ENCODE results near the gene SOX12. TPM values are rescaled to one million over a fixed set of nuclear protein-coding genes. Genes with fewer than 3 reads are reported as not detected.
"Not testable (repeated sequence)": the region's sequence is repeated elsewhere in the genome, so short reads cannot be mapped to it uniquely, and the experiment has no call there.

The SOX12 gene
- total RNA-seq, 1 donor from 2014 or later = 7.7 TPM

GRCh38 chr20:358891-359555 lies 33.7 kb downstream of the SOX12 start:
- intact Hi-C loops (cut with micrococcal nuclease) = no loop called here

- intact Hi-C loops (cut with micrococcal nuclease) = loop anchor here (5.0 kb wide), 1 partner anchor 61 kb away; no protein-coding TSS in a partner anchor
Measured at GRCh38 chr20:361561-361960, 36.2 kb downstream of the SOX12 start.

DNA sequence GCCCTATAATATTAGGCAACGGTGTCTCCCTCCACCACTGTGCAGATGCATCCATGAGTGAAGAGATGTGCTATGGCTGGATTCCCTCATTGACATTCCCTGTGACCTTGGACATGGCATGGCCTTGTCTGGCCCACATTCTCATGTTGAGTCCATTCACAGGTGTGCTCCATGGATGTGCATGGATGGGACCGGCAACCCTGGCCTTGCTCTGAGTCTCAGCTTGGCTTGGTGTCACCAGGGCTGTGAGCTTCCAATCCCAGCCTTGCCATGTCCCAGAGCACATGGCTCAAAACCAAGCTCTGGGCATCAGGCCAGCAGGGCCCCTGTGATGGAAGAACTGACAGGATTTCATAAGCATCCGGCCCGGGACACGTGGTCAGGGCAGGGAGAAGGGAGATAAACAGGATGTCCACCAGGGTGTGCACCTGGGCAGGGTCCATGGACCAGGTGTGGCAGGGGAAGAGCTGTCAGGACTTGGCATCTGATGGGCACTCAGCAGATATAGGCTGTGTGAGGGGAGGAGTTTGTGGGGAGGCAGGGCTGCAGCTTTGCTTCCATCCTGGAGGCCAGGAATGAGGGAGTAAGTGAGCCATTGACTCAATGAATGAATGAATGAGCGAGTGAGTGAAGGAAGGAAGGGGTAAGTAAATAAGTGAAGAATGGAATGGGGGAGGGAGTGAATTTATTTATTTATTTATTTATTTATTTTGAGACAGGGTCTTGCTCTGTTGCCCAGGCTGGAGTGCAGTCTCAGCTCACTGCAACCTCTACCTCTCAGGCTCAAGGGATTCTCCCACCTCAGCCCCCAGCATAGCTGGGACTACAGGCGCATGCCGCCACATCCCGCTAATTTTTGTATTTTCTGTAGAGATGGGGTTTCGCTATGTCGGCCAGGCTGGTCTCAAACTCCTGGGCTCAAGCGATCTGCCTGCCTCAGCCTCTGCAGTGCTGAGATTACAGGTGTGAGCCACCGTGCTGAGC lies 37.2 kb downstream of the SOX12 start:
- intact Hi-C loops (cut with micrococcal nuclease) = loop anchor here (5.0 kb wide), 1 partner anchor 60 kb away; no protein-coding TSS in a partner anchor

DNA sequence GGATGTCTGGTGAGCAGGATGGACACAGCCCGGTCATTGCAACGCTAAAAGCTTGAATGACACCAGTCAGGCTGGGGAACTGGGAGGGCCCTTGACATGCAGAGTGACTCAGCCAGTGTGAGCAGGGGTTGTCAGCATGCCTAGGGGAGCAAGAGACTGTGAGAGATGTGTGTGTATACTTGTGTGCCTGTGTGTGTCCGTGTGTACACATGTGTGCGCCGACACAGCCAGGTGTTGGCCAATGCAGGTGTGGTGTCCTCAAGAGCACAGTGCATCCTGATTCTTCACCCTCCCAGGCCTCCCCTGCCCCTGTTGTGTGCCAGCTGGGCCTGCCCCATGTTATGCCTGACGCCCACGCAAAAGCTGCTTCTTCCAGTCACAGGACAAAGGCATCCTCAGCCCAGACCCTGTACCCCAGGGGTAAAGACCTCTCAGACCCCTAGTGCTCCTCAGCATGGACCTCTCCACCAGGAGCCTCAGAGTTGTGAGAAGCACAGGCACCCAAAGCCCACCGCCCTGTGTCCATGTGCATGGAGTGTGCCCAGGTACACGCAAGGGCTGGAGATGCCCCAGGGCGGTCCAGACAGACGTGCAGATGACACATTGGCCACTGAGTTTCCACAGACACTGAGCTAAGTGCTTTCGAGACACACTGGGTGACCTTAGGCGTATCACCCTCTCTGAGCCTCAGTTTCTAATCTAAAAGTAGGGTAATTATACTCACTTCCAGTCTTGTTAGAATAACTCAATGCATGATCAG lies 38.1 kb downstream of the SOX12 start:
- intact Hi-C loops (cut with micrococcal nuclease) = loop anchor here (5.0 kb wide), 1 partner anchor 59 kb away; no protein-coding TSS in a partner anchor

DNA sequence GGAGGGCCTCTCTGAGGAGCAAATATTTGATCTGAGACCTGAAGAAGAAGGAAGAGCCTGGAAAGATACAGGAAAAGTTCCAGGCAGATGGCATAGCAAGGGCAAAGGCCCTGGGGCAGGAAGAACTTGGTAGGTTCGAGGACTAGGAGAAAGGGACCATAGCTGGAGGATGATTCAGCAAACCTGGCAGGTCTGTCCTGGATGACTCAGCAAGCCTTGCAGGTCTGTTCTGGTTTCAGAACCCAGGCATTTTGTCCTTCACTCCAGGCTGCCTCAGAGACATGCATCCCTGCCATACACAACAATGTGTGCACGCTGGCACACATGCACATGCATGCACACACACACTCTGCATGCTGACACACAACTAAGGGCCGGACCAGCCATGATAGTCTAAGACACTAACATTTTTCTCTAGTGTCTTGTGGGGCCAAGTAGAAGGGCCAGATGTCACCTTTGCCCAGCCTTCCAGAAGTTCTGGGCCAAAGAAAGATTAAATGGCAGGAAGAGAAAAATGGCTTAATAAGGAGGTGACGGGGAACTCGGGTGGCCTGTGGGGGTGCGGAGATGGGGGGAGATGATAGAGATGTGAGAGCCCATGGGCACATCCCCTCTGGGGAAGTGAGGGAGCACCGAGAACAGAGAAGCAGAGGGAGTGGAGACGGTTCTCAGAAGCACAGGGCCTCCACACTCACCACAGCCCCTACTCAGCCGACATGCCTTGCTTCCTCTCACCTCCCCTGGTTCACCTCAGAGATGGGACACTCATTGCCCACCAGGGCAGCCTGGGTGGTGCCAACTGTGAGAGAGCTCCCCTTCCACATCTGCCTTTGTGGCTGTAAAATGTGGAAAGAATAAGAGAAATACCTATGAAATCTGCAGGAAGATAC lies 39.8 kb downstream of the SOX12 start:
- intact Hi-C loops (cut with micrococcal nuclease) = loop anchor here (5.0 kb wide), 2 partner anchors 57 to 177 kb away; partner anchors contain the start of gene CSNK2A1

DNA sequence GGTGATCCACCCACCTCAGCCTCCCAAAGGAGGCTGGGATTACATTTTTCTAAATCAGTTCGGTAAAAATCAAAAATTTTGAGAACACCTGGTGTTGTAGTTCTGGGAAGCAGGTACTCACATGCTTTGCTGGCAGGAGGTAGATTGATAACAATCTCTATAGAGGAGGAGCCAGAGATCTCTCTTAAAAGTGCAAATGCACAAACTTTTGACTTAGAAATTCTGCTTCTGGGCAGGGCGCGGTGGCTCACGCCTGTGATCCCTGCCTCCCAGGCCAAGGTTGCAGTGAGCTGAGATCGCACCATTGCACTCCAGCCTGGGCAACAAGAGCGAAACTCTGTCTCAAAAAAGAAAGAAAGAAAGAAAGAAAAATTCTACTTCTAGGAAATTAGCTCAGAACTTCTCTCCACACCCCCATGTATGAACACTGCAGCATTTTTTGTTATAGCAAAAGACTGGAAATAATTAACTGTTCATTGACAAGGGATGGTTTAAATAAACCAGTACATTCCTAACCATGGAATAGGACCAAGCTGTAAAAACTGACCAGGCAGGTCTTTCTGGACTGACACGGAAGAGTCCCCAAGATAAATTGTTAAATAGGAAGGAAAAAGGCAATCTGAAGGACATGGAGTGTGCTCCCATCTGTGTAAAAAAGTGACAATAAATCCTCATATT lies 40.8 kb downstream of the SOX12 start:
- intact Hi-C loops (cut with micrococcal nuclease) = loop anchor here (2.0 to 5.0 kb wide), 2 partner anchors 15 to 176 kb away; partner anchors contain the start of genes CSNK2A1 and TRIB3

- intact Hi-C loops (cut with micrococcal nuclease) = loop anchor here (2.0 to 5.0 kb wide), 2 partner anchors 14 to 175 kb away; partner anchors contain the start of genes CSNK2A1 and TRIB3
Measured at GRCh38 chr20:366719-367485, 41.5 kb downstream of the SOX12 start.

GRCh38 chr20:367486-367887 lies 42.1 kb downstream of the SOX12 start:
- intact Hi-C loops (cut with micrococcal nuclease) = loop anchor here (2.0 to 5.0 kb wide), 2 partner anchors 13 to 175 kb away; partner anchors contain the start of genes CSNK2A1 and TRIB3

- intact Hi-C loops (cut with micrococcal nuclease) = loop anchor here (5.0 kb wide), 1 partner anchor 173 kb away; the partner anchor contains the start of gene CSNK2A1
Measured at GRCh38 chr20:368915-369314, 43.6 kb downstream of the SOX12 start.

DNA sequence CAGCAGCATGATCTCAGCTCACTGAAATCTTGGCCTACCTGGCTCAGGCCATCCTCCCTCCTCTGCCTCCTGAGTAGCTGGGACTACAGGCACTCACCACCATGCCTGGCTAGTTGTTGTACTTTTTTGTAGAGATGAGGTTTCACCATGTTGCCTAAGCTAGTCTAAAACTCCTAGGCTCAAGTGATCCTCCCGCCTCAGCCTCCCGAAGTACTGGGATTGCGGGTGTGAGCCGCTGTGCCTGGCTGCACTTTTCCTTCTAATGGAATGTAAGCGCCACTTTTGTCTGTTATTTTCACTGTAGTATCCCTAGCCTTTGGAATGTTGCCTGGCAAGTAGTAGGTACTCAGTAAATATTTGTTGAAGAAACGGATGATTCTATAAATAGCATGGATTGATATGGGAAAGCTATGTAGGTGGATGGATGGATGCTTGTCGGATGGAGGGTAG lies 44.8 kb downstream of the SOX12 start:
- intact Hi-C loops (cut with micrococcal nuclease) = no loop called here

- intact Hi-C loops (cut with micrococcal nuclease) = no loop called here
Measured at GRCh38 chr20:370977-371754, 45.8 kb downstream of the SOX12 start.

GRCh38 chr20:371755-372542 lies 46.6 kb downstream of the SOX12 start:
- intact Hi-C loops (cut with micrococcal nuclease) = no loop called here

GRCh38 chr20:372543-373082 lies 47.3 kb downstream of the SOX12 start:
- intact Hi-C loops (cut with micrococcal nuclease) = not testable (repeated sequence)

GRCh38 chr20:373171-373890 lies 48.0 kb downstream of the SOX12 start:
- intact Hi-C loops (cut with micrococcal nuclease) = no loop called here

- intact Hi-C loops (cut with micrococcal nuclease) = no loop called here
Measured at GRCh38 chr20:375265-375889, 50.0 kb downstream of the SOX12 start.

Data from T-helper 2 cell treated with Interferon-gamma antibody and Interleukin-4, amounts not matched to agents 100 ng/mL and 5 ng/mL, for 36 hours (primary cell).